ENCODE data around the gene NHLRC2.
A peak's percentile ranks its signal among the peaks of the same experiment; 100 is the strongest.

NHLRC2 gene

GRCh38 chr10:113858541-113858940 lies 4.1 kb downstream of the NHLRC2 start:
- DNase-seq (ENCODE audit: low read depth, low spot score) = peak; percentile 46

- DNase-seq (ENCODE audit: low read depth, low spot score) = no peak
Observed at GRCh38 chr10:113859261-113859660, 4.8 kb downstream of the NHLRC2 start.

- DNase-seq (ENCODE audit: low read depth, low spot score) = no peak
Observed at GRCh38 chr10:113865901-113866300, 11.4 kb downstream of the NHLRC2 start.

- DNase-seq (ENCODE audit: low read depth, low spot score) = no peak
Observed at GRCh38 chr10:113866551-113867394, 12.3 kb downstream of the NHLRC2 start.

GRCh38 chr10:113867904-113868303 lies 13.4 kb downstream of the NHLRC2 start:
- DNase-seq (ENCODE audit: low read depth, low spot score) = no peak

GRCh38 chr10:113869789-113870188 lies 15.3 kb downstream of the NHLRC2 start:
- DNase-seq (ENCODE audit: low read depth, low spot score) = no peak

- DNase-seq (ENCODE audit: low read depth, low spot score) = no peak
Observed at GRCh38 chr10:113872139-113873030, 17.9 kb downstream of the NHLRC2 start.

- no peak for DNase-seq (ENCODE audit: low read depth, low spot score)
Observed at GRCh38 chr10:113875212-113875611, 20.8 kb downstream of the NHLRC2 start.

GRCh38 chr10:113876461-113876860 lies 22.0 kb downstream of the NHLRC2 start:
- DNase-seq (ENCODE audit: low read depth, low spot score) = no peak

- DNase-seq (ENCODE audit: low read depth, low spot score) = no peak
Observed at GRCh38 chr10:113879691-113880090, 25.2 kb downstream of the NHLRC2 start.

- DNase-seq (ENCODE audit: low read depth, low spot score) = peak; percentile 23
Observed at GRCh38 chr10:113880236-113880635, 25.8 kb downstream of the NHLRC2 start.

- DNase-seq (ENCODE audit: low read depth, low spot score) = no peak
Observed at GRCh38 chr10:113882240-113882639, 27.8 kb downstream of the NHLRC2 start.

- DNase-seq (ENCODE audit: low read depth, low spot score) = peak; percentile 23
Observed at GRCh38 chr10:113889911-113890310, 35.5 kb downstream of the NHLRC2 start.

- DNase-seq (ENCODE audit: low read depth, low spot score) = no peak
Observed at GRCh38 chr10:113890769-113891168, 36.3 kb downstream of the NHLRC2 start.

GRCh38 chr10:113891476-113891875 lies 37.0 kb downstream of the NHLRC2 start:
- DNase-seq (ENCODE audit: low read depth, low spot score) = peak; percentile 20

GRCh38 chr10:113893570-113893969 lies 39.1 kb downstream of the NHLRC2 start:
- peak; percentile 23 for DNase-seq (ENCODE audit: low read depth, low spot score)

- DNase-seq (ENCODE audit: low read depth, low spot score) = no peak
Observed at GRCh38 chr10:113894581-113894980, 40.1 kb downstream of the NHLRC2 start.

- peak; percentile 60 for DNase-seq (ENCODE audit: low read depth, low spot score)
Observed at GRCh38 chr10:113895018-113895417, 40.6 kb downstream of the NHLRC2 start.

- DNase-seq (ENCODE audit: low read depth, low spot score) = peak; percentile 48
Observed at GRCh38 chr10:113897693-113898618, 43.5 kb downstream of the NHLRC2 start.

GRCh38 chr10:113899952-113900598 lies 45.6 kb downstream of the NHLRC2 start:
- DNase-seq (ENCODE audit: low read depth, low spot score) = no peak

- no peak for DNase-seq (ENCODE audit: low read depth, low spot score)
Observed at GRCh38 chr10:113905756-113906155, 51.3 kb downstream of the NHLRC2 start.
